Tibial nerve (tissue), 4 donors: ENCODE data around the gene TUBE1.
A peak's percentile ranks its signal among the peaks of the same experiment; 100 is the strongest.

Experiments
- EP300 ChIP-seq, 2 donors: sonication (generic); formaldehyde crosslinking; IDR thresholded peaks; one replicate each; pipeline ENCODE4 v1.6.1; 2017; ENCODE audit warnings: antibody characterized with exemption in 2 of 2, mild to moderate bottlenecking in 1 of 2
- POLR2A ChIP-seq, 2 donors: fragments of 450-650 bp; IDR thresholded peaks; one replicate each; pipeline ENCODE4 v1.6.1; 2017; ENCODE audit warnings: antibody characterized with exemption in 2 of 2, mild to moderate bottlenecking in 2 of 2, moderate library complexity in 2 of 2
- TF ChIP-seq, protein P1 (sequence below), 5 experiments: fragments of 200-600 bp in 3 of 5; fragments of 450-650 bp in 2 of 5; sonication (generic) in 3 of 5; IDR thresholded peaks; one replicate each; pipeline ENCODE4 v1.5.1; 2016 to 2019; ENCODE audit warnings: antibody characterized with exemption in 5 of 5, mild to moderate bottlenecking in 3 of 5, moderate library complexity in 2 of 5

- TF ChIP-seq, protein P1, sequence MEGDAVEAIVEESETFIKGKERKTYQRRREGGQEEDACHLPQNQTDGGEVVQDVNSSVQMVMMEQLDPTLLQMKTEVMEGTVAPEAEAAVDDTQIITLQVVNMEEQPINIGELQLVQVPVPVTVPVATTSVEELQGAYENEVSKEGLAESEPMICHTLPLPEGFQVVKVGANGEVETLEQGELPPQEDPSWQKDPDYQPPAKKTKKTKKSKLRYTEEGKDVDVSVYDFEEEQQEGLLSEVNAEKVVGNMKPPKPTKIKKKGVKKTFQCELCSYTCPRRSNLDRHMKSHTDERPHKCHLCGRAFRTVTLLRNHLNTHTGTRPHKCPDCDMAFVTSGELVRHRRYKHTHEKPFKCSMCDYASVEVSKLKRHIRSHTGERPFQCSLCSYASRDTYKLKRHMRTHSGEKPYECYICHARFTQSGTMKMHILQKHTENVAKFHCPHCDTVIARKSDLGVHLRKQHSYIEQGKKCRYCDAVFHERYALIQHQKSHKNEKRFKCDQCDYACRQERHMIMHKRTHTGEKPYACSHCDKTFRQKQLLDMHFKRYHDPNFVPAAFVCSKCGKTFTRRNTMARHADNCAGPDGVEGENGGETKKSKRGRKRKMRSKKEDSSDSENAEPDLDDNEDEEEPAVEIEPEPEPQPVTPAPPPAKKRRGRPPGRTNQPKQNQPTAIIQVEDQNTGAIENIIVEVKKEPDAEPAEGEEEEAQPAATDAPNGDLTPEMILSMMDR (IDR thresholded peaks at IDR 0.05): no peak
- TF ChIP-seq POLR2A (IDR thresholded peaks at IDR 0.05) (peak in 1 of 2 donors; percentile 26), EP300 (IDR thresholded peaks at IDR 0.05) (peak; percentile 47 to 90)
These were observed 49.5 kb downstream of the TUBE1 start for GRCh38 chr6:112037783-112038216.
